ENCODE data around the gene POMGNT2. TPM values are rescaled to one million over a fixed set of nuclear protein-coding genes. Genes with fewer than 3 reads are reported as not detected.

Gene POMGNT2
- total RNA-seq, 1 experiment from 2014 or later, result 15.5 TPM

GRCh38 chr3:43031485-43031884 lies 74.4 kb downstream of the POMGNT2 start:
- no TSS peak for BruUV-seq (replicated peaks)
- Mint-ChIP-seq H3K9me3 (ENCODE audit: low read depth, unreplicated experiment) (no peaks in the 10 kb centered on the region), H3K4me1 (ENCODE audit: low read depth, unreplicated experiment) (no peaks in the 10 kb centered on the region), H3K4me3 (ENCODE audit: low read depth, unreplicated experiment) (no peak overlapping the region), H3K27ac (ENCODE audit: unreplicated experiment) (no peak overlapping the region), H3K36me3 (ENCODE audit: insufficient read depth, unreplicated experiment) (no peaks in the 10 kb centered on the region), H3K27me3 (ENCODE audit: unreplicated experiment) (peaks cover 20% of the 10 kb centered on the region)
- CTCF ChIA-PET, result no interaction called here
- no peak for TF ChIP-seq CTCF (IDR thresholded peaks at IDR 0.05; ENCODE audit: unreplicated experiment)
- intact Hi-C loops (cut with micrococcal nuclease; ENCODE audit: unreplicated experiment), result no loop called here
- no peak for DNase-seq

- no peak overlapping the region for H3K27ac Mint-ChIP-seq (ENCODE audit: unreplicated experiment)
- TF ChIP-seq CTCF (IDR thresholded peaks at IDR 0.05; ENCODE audit: unreplicated experiment), result no peak
- no peaks in the 10 kb centered on the region for H3K36me3 Mint-ChIP-seq (ENCODE audit: insufficient read depth, unreplicated experiment)
- no peaks in the 10 kb centered on the region for H3K4me1 Mint-ChIP-seq (ENCODE audit: low read depth, unreplicated experiment)
- H3K9me3 Mint-ChIP-seq (ENCODE audit: low read depth, unreplicated experiment), result no peaks in the 10 kb centered on the region
- CTCF ChIA-PET, result no interaction called here
- peaks cover 13% of the 10 kb centered on the region for H3K27me3 Mint-ChIP-seq (ENCODE audit: unreplicated experiment)
- intact Hi-C loops (cut with micrococcal nuclease; ENCODE audit: unreplicated experiment), result no loop called here
- no TSS peak for BruUV-seq (replicated peaks)
- no peak for DNase-seq
- H3K4me3 Mint-ChIP-seq (ENCODE audit: low read depth, unreplicated experiment), result no peak overlapping the region
Observed at GRCh38 chr3:43030162-43030935, 75.5 kb downstream of the POMGNT2 start.

Other genes with a start within 250 kb of the POMGNT2 start
- not detected in 2 replicates for gene CYP8B1, start 230.2 kb downstream of the POMGNT2 start, total RNA-seq (2022)
- gene ZNF662, start 199.9 kb downstream of the POMGNT2 start, total RNA-seq (2022), result 1.1 and 1.2 TPM in 2 replicates
- gene GASK1A, start 126.8 kb downstream of the POMGNT2 start, total RNA-seq (2022), result 1.6 and 2.3 TPM in 2 replicates
- gene SNRK, start 180.5 kb upstream of the POMGNT2 start, total RNA-seq (2022), result 21.0 and 21.8 TPM in 2 replicates